Measurements from ENCODE around the gene NINJ2. TPM values are rescaled to one million over a fixed set of nuclear protein-coding genes. Genes with fewer than 3 reads are reported as not detected.

Gene NINJ2
- total and polyA plus RNA-seq, 10 of the 15 experiments (the other 5 are each of a cell fraction or from before 2014, with no cell fraction given) = 8.9 to 51.6 (median 21.3) TPM

GRCh38 chr12:526089-526488, 137.2 kb downstream of the NINJ2 start (continued):
- TF ChIP-seq E2F8 (IDR thresholded peaks at IDR 0.05; ENCODE audit: low read depth, partially characterized antibody) (no peak), REST (IDR thresholded peaks at IDR 0.05; ENCODE audit: low read depth, low read length) (no peak), BMI1 (IDR thresholded peaks at IDR 0.05; ENCODE audit: borderline replicate concordance) (no peak), BCL11A (IDR thresholded peaks at IDR 0.05; ENCODE audit: low read depth, low read length) (no peak)

- no peaks in the 10 kb centered on the region for H3K79me2 ChIP-seq (ENCODE audit: control insufficient read depth, insufficient read depth, low read length)
- no peaks in the 10 kb centered on the region for H3K36me3 ChIP-seq (ENCODE audit: control insufficient read depth in 2 of 2, insufficient read depth in 2 of 2, low read length in 1 of 2)
- WGBS (ENCODE audit: insufficient coverage, insufficient replicate concordance, low lambda C conversion rate, missing lambda C conversion rate) = 55% methylated on average over 10 of the region's 10 CpGs
- in situ Hi-C loops (cut with MboI) (no loop called here), intact Hi-C loops (cut with micrococcal nuclease; ENCODE audit: unreplicated experiment) (no loop called here)
- no peak overlapping the region for H3K27ac ChIP-seq (ENCODE audit: control insufficient read depth, insufficient read depth)
- DNase-seq (ENCODE audit: low read depth, low spot score) (no peak), ATAC-seq (no peak), FAIRE-seq (peak; percentile 35)
- no peaks in the 10 kb centered on the region for H3K4me1 ChIP-seq (ENCODE audit: control insufficient read depth, insufficient read depth, low read length)
- RAD21 ChIA-PET (ENCODE audit: unreplicated experiment) = no interaction called here
- H3K9me3 ChIP-seq (replicated peaks; ENCODE audit: control insufficient read depth, insufficient read depth, low read length) = no peaks in the 10 kb centered on the region; the same call in 2 of the 3 replicates
- peaks cover 0 to 3% of the 10 kb centered on the region in 2 experiments; a peak in 2 of 4 replicates for H3K27me3 ChIP-seq (replicated peaks in 1 of 2; ENCODE audit: control insufficient read depth in 2 of 2, insufficient read depth in 2 of 2, low read length in 1 of 2)
- H3K9ac ChIP-seq (ENCODE audit: control insufficient read depth, insufficient read depth, low read length) = no peak overlapping the region
- CTCF ChIA-PET = no interaction called here
- no peak overlapping the region for H3K4me2 ChIP-seq (ENCODE audit: control insufficient read depth, insufficient read depth)
- SMC1A ChIA-PET (ENCODE audit: uncharacterized antibody, unreplicated experiment) = no interaction called here
- no peak overlapping the region for H2AFZ ChIP-seq (ENCODE audit: control insufficient read depth, low read depth, low read length)
- H4K20me1 ChIP-seq (ENCODE audit: control insufficient read depth, insufficient read depth) = no peaks in the 10 kb centered on the region
- POLR2A ChIA-PET = no interaction called here
- H3K4me3 ChIP-seq = no peak overlapping the region
- no TSS peak for BruUV-seq (replicated peaks)
- TF ChIP-seq JUND (IDR thresholded peaks at IDR 0.05; ENCODE audit: low read depth, low read length) = no peak
- no peak for TF ChIP-seq POLR2AphosphoS5 (IDR thresholded peaks at IDR 0.05; ENCODE audit: low read length)
- no peak for TF ChIP-seq ATF3 (IDR thresholded peaks at IDR 0.05; ENCODE audit: borderline replicate concordance, extremely low read depth, low read depth, low read length)
- no peak for TF ChIP-seq RAD21 (IDR thresholded peaks at IDR 0.05; ENCODE audit: insufficient read depth, low read depth, low read length)
- TF ChIP-seq SREBF1 (IDR thresholded peaks at IDR 0.05; ENCODE audit: low read length) = no peak
- TF ChIP-seq SRF (IDR thresholded peaks at IDR 0.05; ENCODE audit: low read depth in 2 of 2, low read length in 2 of 2) = no peak
- TF ChIP-seq BHLHE40 (IDR thresholded peaks at IDR 0.05; ENCODE audit: borderline replicate concordance in 1 of 2, low read depth in 2 of 2, low read length in 1 of 2) = no peak
- TF ChIP-seq HDAC2 (IDR thresholded peaks at IDR 0.05) = no peak
- no peak for TF ChIP-seq MXI1 (IDR thresholded peaks at IDR 0.05; ENCODE audit: low read depth, low read length)
- no peak for TF ChIP-seq IKZF1 (conservative IDR thresholded peaks at IDR 0.05)
- TF ChIP-seq NR2C2 (IDR thresholded peaks at IDR 0.05; ENCODE audit: borderline replicate concordance, control insufficient read depth, insufficient read length, low read depth) = no peak
- no peak for TF ChIP-seq CBX3 (IDR thresholded peaks at IDR 0.05; ENCODE audit: borderline replicate concordance, low read depth)
Observed at GRCh38 chr12:524167-524951, 138.9 kb downstream of the NINJ2 start.

All from GM12878 (cell line).